Measurements from ENCODE around the gene RPGRIP1. TPM values are rescaled to one million over a fixed set of nuclear protein-coding genes. Genes with fewer than 3 reads are reported as not detected.
A peak's percentile ranks its signal among the peaks of the same experiment; 100 is the strongest.

Gene RPGRIP1
- total RNA-seq, 1 experiment from 2014 or later, result 0.07 TPM

DNA sequence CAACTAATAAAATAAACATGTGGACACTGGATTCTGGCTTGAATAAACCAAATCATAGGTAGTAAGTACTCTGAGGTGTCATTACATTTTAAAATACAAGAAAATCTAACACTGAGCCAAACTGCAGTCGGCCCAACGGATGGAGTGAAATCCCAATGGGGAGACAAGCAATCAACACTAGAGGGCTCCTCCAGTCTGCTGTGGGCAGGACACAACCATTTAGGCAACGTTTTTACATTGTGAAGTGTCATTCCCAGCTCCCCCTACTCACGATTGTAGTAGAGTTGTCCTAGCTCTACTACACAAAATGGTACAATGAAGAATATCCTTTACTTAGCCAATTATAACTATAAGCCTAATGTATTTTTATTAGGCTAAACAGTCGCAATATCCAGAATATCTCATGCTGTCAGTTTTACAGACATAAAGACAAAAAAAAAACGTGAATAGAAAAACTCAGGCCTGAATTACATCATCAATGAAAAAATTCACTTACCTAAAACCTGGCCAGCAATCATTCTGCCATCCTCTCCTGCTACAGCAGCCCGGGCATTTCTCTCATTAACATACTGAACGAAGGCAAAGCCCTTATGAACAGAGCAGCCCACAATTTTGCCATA is 46.3 kb upstream of the RPGRIP1 start:
- Histone ChIP-seq H3K23ac (ENCODE audit: insufficient read length, low read depth, low read length) (no peak overlapping the region), H3T11ph (ENCODE audit: low read length) (no peak overlapping the region), H2BK120ac (ENCODE audit: low read depth, low read length, poor library complexity, severe bottlenecking) (no peak overlapping the region), H3K27ac (ENCODE audit: insufficient read length, low read depth, low read length) (no peak overlapping the region), H2BK5ac (ENCODE audit: insufficient read length, low read length) (no peak overlapping the region), H4K8ac (replicated peaks; ENCODE audit: insufficient read length, low read depth, low read length) (no peak overlapping the region), H3K18ac (ENCODE audit: insufficient read length, low read depth, low read length) (no peak overlapping the region), H3K27me3 (ENCODE audit: insufficient read depth, low read length) (no peaks in the 10 kb centered on the region), H4K20me1 (ENCODE audit: control insufficient read depth, insufficient read depth, insufficient read length) (no peaks in the 10 kb centered on the region), H3K79me2 (ENCODE audit: insufficient read depth, low read length) (peaks cover 59% of the 10 kb centered on the region; the same call in 1 of the 2 replicates), H3K4me1 (ENCODE audit: insufficient read depth, low read length) (no peaks in the 10 kb centered on the region), H3K4me2 (ENCODE audit: insufficient read depth, insufficient read length, low read length) (no peak overlapping the region), H3K14ac (ENCODE audit: insufficient read depth, low read length) (no peak overlapping the region), H4K5ac (ENCODE audit: insufficient read length, low read depth, low read length) (no peak overlapping the region), H2BK12ac (ENCODE audit: insufficient read length, low read depth, low read length) (no peak overlapping the region), H2AK5ac (ENCODE audit: insufficient read length, low read length) (no peak overlapping the region), H3K79me1 (ENCODE audit: insufficient read depth, low read depth, low read length, poor library complexity, severe bottlenecking) (peaks cover 3% of the 10 kb centered on the region), H2BK20ac (ENCODE audit: low read depth, low read length, poor library complexity, severe bottlenecking) (no peak overlapping the region), H3K23me2 (ENCODE audit: insufficient read length, low read depth, low read length, poor library complexity, severe bottlenecking) (no peaks in the 10 kb centered on the region), H3K9me3 (ENCODE audit: control insufficient read depth, low read depth, low read length) (no peaks in the 10 kb centered on the region), H4K91ac (ENCODE audit: insufficient read length, low read depth, low read length) (no peak overlapping the region), H2BK15ac (ENCODE audit: low read depth, low read length) (no peak overlapping the region), H3K56ac (ENCODE audit: insufficient read length, low read depth, low read length) (no peak overlapping the region), H3K4ac (ENCODE audit: low read depth, low read length) (no peak overlapping the region), H2AFZ (ENCODE audit: low read length) (no peak overlapping the region), H3K9ac (ENCODE audit: extremely low read depth, insufficient read length, low read length) (no peak overlapping the region)
- H3K4me1 Mint-ChIP-seq, result peaks cover 23 to 39% of the 10 kb centered on the region in 2 experiments
- TF ChIP-seq, protein P1, sequence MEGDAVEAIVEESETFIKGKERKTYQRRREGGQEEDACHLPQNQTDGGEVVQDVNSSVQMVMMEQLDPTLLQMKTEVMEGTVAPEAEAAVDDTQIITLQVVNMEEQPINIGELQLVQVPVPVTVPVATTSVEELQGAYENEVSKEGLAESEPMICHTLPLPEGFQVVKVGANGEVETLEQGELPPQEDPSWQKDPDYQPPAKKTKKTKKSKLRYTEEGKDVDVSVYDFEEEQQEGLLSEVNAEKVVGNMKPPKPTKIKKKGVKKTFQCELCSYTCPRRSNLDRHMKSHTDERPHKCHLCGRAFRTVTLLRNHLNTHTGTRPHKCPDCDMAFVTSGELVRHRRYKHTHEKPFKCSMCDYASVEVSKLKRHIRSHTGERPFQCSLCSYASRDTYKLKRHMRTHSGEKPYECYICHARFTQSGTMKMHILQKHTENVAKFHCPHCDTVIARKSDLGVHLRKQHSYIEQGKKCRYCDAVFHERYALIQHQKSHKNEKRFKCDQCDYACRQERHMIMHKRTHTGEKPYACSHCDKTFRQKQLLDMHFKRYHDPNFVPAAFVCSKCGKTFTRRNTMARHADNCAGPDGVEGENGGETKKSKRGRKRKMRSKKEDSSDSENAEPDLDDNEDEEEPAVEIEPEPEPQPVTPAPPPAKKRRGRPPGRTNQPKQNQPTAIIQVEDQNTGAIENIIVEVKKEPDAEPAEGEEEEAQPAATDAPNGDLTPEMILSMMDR (conservative IDR thresholded peaks at IDR 0.05), result peak; percentile 56
- H3K36me3 Mint-ChIP-seq (ENCODE audit: insufficient read depth in 1 of 3, low read depth in 3 of 3), result peaks cover 53 to 86% (median 84%) of the 10 kb centered on the region in 3 experiments
- no peaks in the 10 kb centered on the region; the same call in 1 of the 2 replicates for H3K27me3 Mint-ChIP-seq (ENCODE audit: low read depth)
- no CpG with 5 or more reads among the region's 8 CpGs for WGBS (ENCODE audit: extremely low coverage, insufficient read length, low lambda C conversion rate)
- DNase-seq, result no peak
- H3K27ac Mint-ChIP-seq, result peak overlapping the region in 2 of 3 experiments; percentile 62 to 83; a peak in 4 of 7 replicates
- H3K4me3 Mint-ChIP-seq, result no peak overlapping the region
- H3K9me3 Mint-ChIP-seq, result no peaks in the 10 kb centered on the region
